Liver (tissue), 9 donors: ENCODE results near the gene KISS1. TPM values are rescaled to one million over a fixed set of nuclear protein-coding genes. Genes with fewer than 3 reads are reported as not detected.

Experiments
- DNase-seq: peaks from one replicate; pipeline ENCODE4 v3.0.0-alpha.2; 2017; ENCODE audit warnings: low spot score
- H3K27ac ChIP-seq, 2 donors: one replicate each; pipeline ENCODE4 v1.7.0; 2013; ENCODE audit warnings: inconsistent platforms in 2 of 2, low read length in 2 of 2, control low read depth in 1 of 2, low read depth in 1 of 2, mild to moderate bottlenecking in 1 of 2
- H3K27me3 ChIP-seq, 4 donors: one replicate each; pipeline versions ENCODE4 v1.6.1 to v1.7.0; 2013; ENCODE audit warnings: low read length in 3 of 4, inconsistent platforms in 1 of 4, mild to moderate bottlenecking in 1 of 4, moderate library complexity in 1 of 4; ENCODE audit not compliant: control insufficient read depth in 4 of 4, insufficient read depth in 4 of 4
- H3K36me3 ChIP-seq, 4 donors: one replicate each; pipeline versions ENCODE4 v1.6.1 to v1.7.0; 2013; ENCODE audit warnings: low read length in 3 of 4, mild to moderate bottlenecking in 3 of 4, low read depth in 1 of 4, moderate library complexity in 1 of 4; ENCODE audit not compliant: control insufficient read depth in 4 of 4, insufficient read depth in 3 of 4
- H3K4me1 ChIP-seq, 4 donors: one replicate each; pipeline versions ENCODE4 v1.6.1 to v1.7.0; 2013; ENCODE audit warnings: low read length in 3 of 4, mild to moderate bottlenecking in 3 of 4, moderate library complexity in 1 of 4; ENCODE audit not compliant: control insufficient read depth in 4 of 4, insufficient read depth in 4 of 4
- H3K4me3 ChIP-seq, 3 donors: one replicate each; pipeline versions ENCODE4 v1.6.1 to v1.7.0; 2013; ENCODE audit warnings: low read length in 3 of 3, control low read depth in 1 of 3, low read depth in 1 of 3, mild to moderate bottlenecking in 1 of 3
- H3K9ac ChIP-seq, 2 donors: one replicate each; pipeline ENCODE4 v1.7.0; 2013; ENCODE audit warnings: low read length in 2 of 2, mild to moderate bottlenecking in 2 of 2, moderate library complexity in 2 of 2, control low read depth in 1 of 2, low read depth in 1 of 2
- H3K9me3 ChIP-seq, 4 donors: one replicate each; pipeline versions ENCODE4 v1.6.1 to v1.7.0; 2013; ENCODE audit warnings: low read length in 3 of 4; ENCODE audit not compliant: control insufficient read depth in 4 of 4
- ATF3 ChIP-seq: IDR thresholded peaks from 2 replicates; pipeline ENCODE4 v1.6.1; 2016; ENCODE audit warnings: antibody characterized with exemption
- CTCF ChIP-seq: fragments of 150-350 bp; IDR thresholded peaks from 2 replicates; pipeline ENCODE4 v1.5.1; 2017; ENCODE audit warnings: improper control_type of control experiment, low read depth, low read length; ENCODE audit not compliant: missing input control
- EGR1 ChIP-seq, 2 donors: IDR thresholded peaks; 2 replicates each; pipeline ENCODE4 v1.6.1; 2016 to 2018; ENCODE audit warnings: antibody characterized with exemption in 2 of 2, low read depth in 2 of 2
- FOXA1 ChIP-seq: IDR thresholded peaks from 2 replicates; pipeline ENCODE4 v1.6.1; 2016; ENCODE audit warnings: antibody characterized with exemption
- FOXA2 ChIP-seq: IDR thresholded peaks from 2 replicates; pipeline ENCODE4 v1.6.1; 2016; ENCODE audit warnings: antibody characterized with exemption
- GABPA ChIP-seq, 2 donors: IDR thresholded peaks in 1 of 2; conservative IDR thresholded peaks in 1 of 2; 2 replicates each; pipeline ENCODE4 v1.6.1; 2016; ENCODE audit warnings: antibody characterized with exemption in 2 of 2, mild to moderate bottlenecking in 1 of 2, moderate library complexity in 1 of 2
- HNF4A ChIP-seq, 2 donors: conservative IDR thresholded peaks; 2 replicates each; pipeline ENCODE4 v1.6.1; 2016; ENCODE audit warnings: antibody characterized with exemption in 2 of 2, mild to moderate bottlenecking in 2 of 2
- HNF4G ChIP-seq: IDR thresholded peaks from 2 replicates; pipeline ENCODE4 v1.6.1; 2016; ENCODE audit warnings: antibody characterized with exemption
- JUND ChIP-seq, 2 donors: IDR thresholded peaks; 2 replicates each; pipeline ENCODE4 v1.6.1; 2016; ENCODE audit warnings: antibody characterized with exemption in 2 of 2
- MAX ChIP-seq: IDR thresholded peaks from 2 replicates; pipeline ENCODE4 v1.6.1; 2016; ENCODE audit warnings: antibody characterized with exemption
- NR2F2 ChIP-seq: IDR thresholded peaks from 2 replicates; pipeline ENCODE4 v1.6.1; 2016; ENCODE audit warnings: antibody characterized with exemption
- RAD21 ChIP-seq, 2 donors: IDR thresholded peaks; 2 replicates each; pipeline ENCODE4 v1.6.1; 2016; ENCODE audit warnings: antibody characterized with exemption in 2 of 2, mild to moderate bottlenecking in 2 of 2
- REST ChIP-seq: IDR thresholded peaks from 2 replicates; pipeline ENCODE4 v1.6.1; 2016; ENCODE audit warnings: antibody characterized with exemption, mild to moderate bottlenecking
- RXRA ChIP-seq, 2 donors: IDR thresholded peaks; 2 replicates each; pipeline ENCODE4 v1.6.1; 2017 to 2018; ENCODE audit warnings: antibody characterized with exemption in 2 of 2, mild to moderate bottlenecking in 1 of 2
- SP1 ChIP-seq: IDR thresholded peaks from 2 replicates; pipeline ENCODE4 v1.6.1; 2018; ENCODE audit warnings: antibody characterized with exemption, mild to moderate bottlenecking
- TAF1 ChIP-seq: conservative IDR thresholded peaks from 2 replicates; pipeline ENCODE4 v1.6.1; 2016; ENCODE audit warnings: antibody characterized with exemption, mild to moderate bottlenecking
- YY1 ChIP-seq: IDR thresholded peaks from 2 replicates; pipeline ENCODE4 v1.6.1; 2016; ENCODE audit warnings: antibody characterized with exemption, mild to moderate bottlenecking
- ZBTB33 ChIP-seq: IDR thresholded peaks from 2 replicates; pipeline ENCODE4 v1.6.1; 2016; ENCODE audit warnings: antibody characterized with exemption
- WGBS: extraction: QIAGEN DNeasy Blood & Tissue Kit; methylation state at CpG from one replicate; pipeline ENCODE4 v1.1.7; 2013; 5-methylcytosine and 5-hydroxymethylcytosine counted together
- polyA plus RNA-seq, 2 donors: library from polyadenylated mRNA; stranded (reverse) in 1 of 2; unstranded in 1 of 2; fragments of 200-250 nt in 1 of 2; fragments of >200 nt in 1 of 2; fragmentation: Nextera tagmentation in 1 of 2; extraction: Ambion mirVana in 1 of 2; gene quantifications; one replicate each; pipeline versions ENCODE4 v1.2.1 to v1.2.3, GENCODE V29; 2013 to 2015
- total RNA-seq, 2 donors: library from RNA; depleted of rRNA; stranded (reverse); fragments of >200 nt; gene quantifications; one replicate each; pipeline ENCODE4 v1.2.3, GENCODE V29; 2014
- donor health status: healthy.
- donor health status: healthy.
- donor health status: healthy.
- donor health status: healthy.
- donor health status: healthy.

KISS1 gene
- total and polyA plus RNA-seq, 4 donors: 0.50 to 1.4 TPM; not detected in 2

- Histone ChIP-seq H3K27ac (peak overlapping the region; percentile 28 to 70), H3K4me3 (peak overlapping the region; percentile 34 to 58 (median 57)), H3K9ac (no peak overlapping the region), H3K4me1 (peaks cover 0 to 47% (median 35%) of the 10 kb centered on the region in 4 donors), H3K9me3 (no peaks in the 10 kb centered on the region), H3K27me3 (no peaks in the 10 kb centered on the region), H3K36me3 (no peaks in the 10 kb centered on the region)
- DNase-seq: no peak
- 19% methylated on average over 25 of the region's 25 CpGs for WGBS
- TF ChIP-seq YY1: no peak
- peak in 1 of 2 donors; percentile 36 for TF ChIP-seq RAD21 (IDR thresholded peaks at IDR 0.05)
- no peak for TF ChIP-seq FOXA2
- no peak for TF ChIP-seq ZBTB33
Measured at GRCh38 chr1:204152310-204153044, 43.8 kb downstream of the KISS1 start.

- Histone ChIP-seq H3K9me3 (no peaks in the 10 kb centered on the region), H3K27me3 (no peaks in the 10 kb centered on the region), H3K36me3 (no peaks in the 10 kb centered on the region), H3K4me3 (peak within 1 kb of the TSS; percentile 50 to 71 (median 57)), H3K27ac (peak within 1 kb of the TSS; percentile 28 to 77), H3K9ac (no peak within 1 kb of the TSS), H3K4me1 (peaks cover 0 to 55% (median 41%) of the 10 kb centered on the region in 4 donors)
- peak; percentile 67 for DNase-seq
- WGBS: under 1% methylated on average over 94 of the region's 94 CpGs
- TF ChIP-seq ATF3 (no peak), TAF1 (no peak), GABPA (IDR thresholded peaks at IDR 0.05 in 1 of 2, conservative IDR thresholded peaks at IDR 0.05 in 1 of 2) (no peak), CTCF (no peak), RAD21 (IDR thresholded peaks at IDR 0.05) (no peak), EGR1 (IDR thresholded peaks at IDR 0.05; ENCODE audit: low read depth in 2 of 2) (no peak), NR2F2 (no peak), HNF4A (conservative IDR thresholded peaks at IDR 0.05) (no peak), RXRA (IDR thresholded peaks at IDR 0.05) (no peak), REST (no peak), FOXA1 (no peak), SP1 (no peak), JUND (IDR thresholded peaks at IDR 0.05) (no peak), HNF4G (no peak), FOXA2 (no peak), YY1 (no peak), ZBTB33 (no peak), MAX (no peak)
Measured at GRCh38 chr1:204151552-204152309, 44.6 kb downstream of the KISS1 start, which contains the start of gene ETNK2. Gene ETNK2, minus strand, starts transcription at chr1:204152044. Its CDS starts 192 bp downstream, at chr1:204151852.
